GM12878 (cell line): ENCODE data around the gene SYNGR3. TPM values are rescaled to one million over a fixed set of nuclear protein-coding genes. Genes with fewer than 3 reads are reported as not detected.

Experiments
- ATAC-seq: fragments of 200-7000 bp; cut with Tn5 transposase; 3 replicates; pipeline ENCODE4 v1.9.1; 2020; ENCODE audit warnings: mild to moderate bottlenecking, moderate library complexity
- BruUV-seq: library from RNA; stranded (reverse); fragments of 400-500 nt; replicated peaks from 2 replicates; lab custom pipeline; 2021; lab: Mats Ljungman, UMichigan
- CTCF ChIA-PET: fragments of 300-600 bp; sonication (Branson Sonifier 250); formaldehyde crosslinking; extraction: SDS; loops from one replicate; lab custom pipeline; 2021; ENCODE audit warnings: inconsistent platforms; lab: Yijun Ruan, JAX
- POLR2A ChIA-PET: fragments of 350-600 bp; formaldehyde crosslinking; extraction: SDS; loops from one replicate; lab custom pipeline; 2021; ENCODE audit warnings: inconsistent platforms; lab: Charles Lee
- RAD21 ChIA-PET: fragments of 300-600 bp; sonication (Branson Sonifier 250); formaldehyde crosslinking; loops from one replicate; lab custom pipeline; 2023; ENCODE audit warnings: antibody characterized with exemption; ENCODE audit not compliant: unreplicated experiment; lab: Charles Lee
- SMC1A ChIA-PET: fragments of 300-600 bp; sonication (Branson Sonifier 250); formaldehyde crosslinking; loops from one replicate; lab custom pipeline; 2023; ENCODE audit not compliant: unreplicated experiment, uncharacterized antibody; lab: Charles Lee
- DNase-seq: peaks from one replicate; pipeline ENCODE4 v3.0.0-alpha.2; 2011; ENCODE audit warnings: low read depth, low spot score
- FAIRE-seq: peaks from 3 replicates; lab custom pipeline; 2011; peaks lifted over from hg19 to GRCh38; lab: Jason Lieb, UNC
- H2AFZ ChIP-seq: 2 replicates; pipeline ENCODE4 v1.6.0; 2011; ENCODE audit warnings: low read depth, low read length, control low read depth; ENCODE audit not compliant: control insufficient read depth
- H3K27ac ChIP-seq: 2 replicates; pipeline ENCODE4 v1.5.1; 2011; ENCODE audit warnings: control low read depth; ENCODE audit not compliant: control insufficient read depth, insufficient read depth
- H3K27me3 ChIP-seq, 2 experiments: replicated peaks in 1 of 2; 2 replicates each; pipeline versions ENCODE4 v1.6.0 to v1.6.1; 2011; ENCODE audit warnings: low read length in 1 of 2; ENCODE audit not compliant: control insufficient read depth in 2 of 2, insufficient read depth in 2 of 2
- H3K36me3 ChIP-seq, 2 experiments: 2 replicates each; pipeline ENCODE4 v1.5.1; 2011; ENCODE audit warnings: low read length in 1 of 2; ENCODE audit not compliant: control insufficient read depth in 2 of 2, insufficient read depth in 2 of 2
- H3K4me1 ChIP-seq: 2 replicates; pipeline ENCODE4 v1.6.1; 2011; ENCODE audit warnings: mild to moderate bottlenecking, low read length, moderate library complexity, mixed read lengths; ENCODE audit not compliant: control insufficient read depth, insufficient read depth
- H3K4me2 ChIP-seq: 2 replicates; pipeline ENCODE4 v1.6.0; 2011; ENCODE audit warnings: control low read depth; ENCODE audit not compliant: control insufficient read depth, insufficient read depth
- H3K4me3 ChIP-seq: fragments of 200-600 bp; sonication (generic); 2 replicates; pipeline ENCODE4 v1.5.1; 2016
- H3K79me2 ChIP-seq: 2 replicates; pipeline ENCODE4 v1.6.0; 2011; ENCODE audit warnings: low read length; ENCODE audit not compliant: control insufficient read depth, insufficient read depth
- H3K9ac ChIP-seq: 2 replicates; pipeline ENCODE4 v1.8.0; 2011; ENCODE audit warnings: low read length, control low read depth, mixed read lengths; ENCODE audit not compliant: control insufficient read depth, insufficient read depth
- H3K9me3 ChIP-seq: replicated peaks from 3 replicates; pipeline ENCODE4 v1.5.1; 2011; ENCODE audit warnings: mild to moderate bottlenecking, low read length; ENCODE audit not compliant: control insufficient read depth, insufficient read depth
- H4K20me1 ChIP-seq: 2 replicates; pipeline ENCODE4 v1.6.0; 2011; ENCODE audit not compliant: control insufficient read depth, insufficient read depth
- BCL11A ChIP-seq: IDR thresholded peaks from 2 replicates; pipeline ENCODE4 v1.6.1; 2011; ENCODE audit warnings: low read depth, low read length
- NFYB ChIP-seq: IDR thresholded peaks from 2 replicates; pipeline ENCODE4 v1.6.1; 2011; ENCODE audit warnings: low read depth, mild to moderate bottlenecking, low read length, improper control_type of control experiment, moderate library complexity; ENCODE audit not compliant: insufficient read depth
- POLR2A ChIP-seq: IDR thresholded peaks from 2 replicates; pipeline ENCODE4 v1.6.1; 2011; ENCODE audit warnings: low read depth, mild to moderate bottlenecking, low read length
- RBBP5 ChIP-seq: fragments of 200-600 bp; sonication (generic); conservative IDR thresholded peaks from 2 replicates; pipeline ENCODE4 v1.6.1; 2016
- SIX5 ChIP-seq: IDR thresholded peaks from 2 replicates; pipeline ENCODE4 v1.6.1; 2011; ENCODE audit warnings: mild to moderate bottlenecking, low read depth, low read length, moderate library complexity; ENCODE audit not compliant: severe bottlenecking
- ZBED1 ChIP-seq: IDR thresholded peaks from 2 replicates; pipeline ENCODE4 v1.6.1; 2016; ENCODE audit warnings: borderline replicate concordance
- ZNF24 ChIP-seq: fragments of 450-650 bp; IDR thresholded peaks from 2 replicates; pipeline ENCODE4 v1.6.1; 2017; ENCODE audit warnings: antibody characterized with exemption, mild to moderate bottlenecking
- WGBS: methylation state at CpG from one replicate; pipeline ENCODE4 v1.1.6; 2016; ENCODE audit warnings: low lambda C conversion rate; ENCODE audit not compliant: insufficient replicate concordance, insufficient coverage; ENCODE audit errors: missing lambda C conversion rate; 5-methylcytosine and 5-hydroxymethylcytosine counted together
- in situ Hi-C: fragments of 300-500 bp; cut with MboI; formaldehyde crosslinking; loops from 9 replicates; pipeline ENCODE4 v1.14.3; 2018; ENCODE audit warnings: mixed read lengths
- intact Hi-C: fragments of 100-400 bp; cut with micrococcal nuclease; formaldehyde crosslinking; loops from one replicate; pipeline ENCODE4 v1.14.2; 2022; ENCODE audit not compliant: unreplicated experiment
- polyA plus RNA-seq, 11 experiments: library from polyadenylated mRNA; depleted of rRNA in 4 of 11; unstranded in 6 of 11; stranded (reverse) in 5 of 11; fragments of >200 nt; fragmentation: Nextera tagmentation in 4 of 11; fragmentation: Illumina TruSeq in 1 of 11; extraction: Ambion mirVana in 4 of 11; extraction: Trizol in 1 of 11; gene quantifications; 1 replicate in 1 of 11; 2 replicates in 10 of 11; pipeline versions ENCODE4 v1.2.1 to v1.2.3, GENCODE V29; 2011 to 2016; ENCODE audit warnings: inconsistent platforms in 2 of 11, missing spikeins in 2 of 11, low read depth in 1 of 11
- total RNA-seq, 4 experiments: library from RNA; depleted of rRNA in 3 of 4; stranded (reverse); fragments of >200 nt in 3 of 4; fragmentation: Illumina TruSeq in 1 of 4; extraction: Trizol in 1 of 4; gene quantifications; 2 replicates each; pipeline versions ENCODE4 v1.2.1 to v1.2.3, GENCODE V29; 2013 to 2021
- TF ChIP-seq, protein P1 (sequence below): fragments of 450-650 bp; formaldehyde crosslinking; IDR thresholded peaks from 2 replicates; pipeline ENCODE4 v1.4.0; 2022; ENCODE audit warnings: mild to moderate bottlenecking, moderate library complexity
- TF ChIP-seq, protein P2 (sequence below): fragments of 450-650 bp; IDR thresholded peaks from 2 replicates; pipeline ENCODE4 v1.6.1; 2014; ENCODE audit warnings: mild to moderate bottlenecking
- TF ChIP-seq, protein P3 (sequence below): IDR thresholded peaks from 2 replicates; pipeline ENCODE4 v1.6.1; 2011; ENCODE audit warnings: borderline replicate concordance, low read depth, mild to moderate bottlenecking, moderate library complexity, mixed read lengths, low read length; ENCODE audit not compliant: insufficient read depth; ENCODE audit errors: extremely low read length

SYNGR3 gene
- total and polyA plus RNA-seq, 10 of the 15 experiments (the other 5 are each of a cell fraction or from before 2014, with no cell fraction given): 1.2 to 18.1 (median 6.6) TPM

- no peak overlapping the region for H3K9ac ChIP-seq
- 95% methylated on average over 28 of the region's 28 CpGs for WGBS
- intact Hi-C loops: no loop called here
Measured at GRCh38 chr16:1999866-2000514, 10.2 kb downstream of the SYNGR3 start.

GRCh38 chr16:2001035-2001434, 11.3 kb downstream of the SYNGR3 start:
- BruUV-seq: no TSS peak
- H3K9me3 ChIP-seq: no peaks in the 10 kb centered on the region
- no peak overlapping the region for H3K9ac ChIP-seq
- H3K4me3 ChIP-seq: no peak overlapping the region
- ChIA-PET SMC1A (no interaction called here), CTCF (interaction anchor here (0.9 to 1.4 kb wide), 2 partner anchors 15 to 35 kb away, joined by 3 to 4 read pairs; no protein-coding TSS in a partner anchor), RAD21 (interaction anchor here (0.6 kb wide), 1 partner anchor 20 kb away, joined by 4 read pairs; no protein-coding TSS in a partner anchor), POLR2A (no interaction called here)
- in situ Hi-C loops: no loop called here
- 91% methylated on average over 17 of the region's 19 CpGs for WGBS
- no peak overlapping the region for H3K27ac ChIP-seq
- H3K4me2 ChIP-seq: no peak overlapping the region
- FAIRE-seq (no peak), DNase-seq (no peak), ATAC-seq (no peak)
- no peak overlapping the region for H2AFZ ChIP-seq
- intact Hi-C loops: no loop called here
- peaks cover 6% of the 10 kb centered on the region for H4K20me1 ChIP-seq
- peaks cover 7% of the 10 kb centered on the region for H3K4me1 ChIP-seq
- peaks cover 3 to 50% of the 10 kb centered on the region in 2 experiments for H3K36me3 ChIP-seq
- H3K27me3 ChIP-seq: no peaks in the 10 kb centered on the region
- H3K79me2 ChIP-seq: peaks cover 22% of the 10 kb centered on the region
- TF ChIP-seq BCL11A (no peak), ZNF24 (no peak), RBBP5 (no peak), NFYB (no peak), SIX5 (no peak)
- TF ChIP-seq, protein P1, sequence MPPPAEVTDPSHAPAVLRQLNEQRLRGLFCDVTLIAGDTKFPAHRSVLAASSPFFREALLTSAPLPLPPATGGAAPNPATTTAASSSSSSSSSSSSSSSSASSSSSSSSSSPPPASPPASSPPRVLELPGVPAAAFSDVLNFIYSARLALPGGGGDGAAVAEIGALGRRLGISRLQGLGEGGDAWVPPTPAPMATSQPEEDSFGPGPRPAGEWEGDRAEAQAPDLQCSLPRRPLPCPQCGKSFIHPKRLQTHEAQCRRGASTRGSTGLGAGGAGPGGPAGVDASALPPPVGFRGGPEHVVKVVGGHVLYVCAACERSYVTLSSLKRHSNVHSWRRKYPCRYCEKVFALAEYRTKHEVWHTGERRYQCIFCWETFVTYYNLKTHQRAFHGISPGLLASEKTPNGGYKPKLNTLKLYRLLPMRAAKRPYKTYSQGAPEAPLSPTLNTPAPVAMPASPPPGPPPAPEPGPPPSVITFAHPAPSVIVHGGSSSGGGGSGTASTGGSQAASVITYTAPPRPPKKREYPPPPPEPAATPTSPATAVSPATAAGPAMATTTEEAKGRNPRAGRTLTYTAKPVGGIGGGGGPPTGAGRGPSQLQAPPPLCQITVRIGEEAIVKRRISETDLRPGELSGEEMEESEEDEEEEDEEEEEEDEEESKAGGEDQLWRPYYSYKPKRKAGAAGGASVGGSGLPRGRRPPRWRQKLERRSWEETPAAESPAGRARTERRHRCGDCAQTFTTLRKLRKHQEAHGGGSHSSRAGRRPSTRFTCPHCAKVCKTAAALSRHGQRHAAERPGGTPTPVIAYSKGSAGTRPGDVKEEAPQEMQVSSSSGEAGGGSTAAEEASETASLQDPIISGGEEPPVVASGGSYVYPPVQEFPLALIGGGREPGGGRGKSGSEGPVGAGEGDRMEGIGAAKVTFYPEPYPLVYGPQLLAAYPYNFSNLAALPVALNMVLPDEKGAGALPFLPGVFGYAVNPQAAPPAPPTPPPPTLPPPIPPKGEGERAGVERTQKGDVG: no peak
- TF ChIP-seq, protein P2, sequence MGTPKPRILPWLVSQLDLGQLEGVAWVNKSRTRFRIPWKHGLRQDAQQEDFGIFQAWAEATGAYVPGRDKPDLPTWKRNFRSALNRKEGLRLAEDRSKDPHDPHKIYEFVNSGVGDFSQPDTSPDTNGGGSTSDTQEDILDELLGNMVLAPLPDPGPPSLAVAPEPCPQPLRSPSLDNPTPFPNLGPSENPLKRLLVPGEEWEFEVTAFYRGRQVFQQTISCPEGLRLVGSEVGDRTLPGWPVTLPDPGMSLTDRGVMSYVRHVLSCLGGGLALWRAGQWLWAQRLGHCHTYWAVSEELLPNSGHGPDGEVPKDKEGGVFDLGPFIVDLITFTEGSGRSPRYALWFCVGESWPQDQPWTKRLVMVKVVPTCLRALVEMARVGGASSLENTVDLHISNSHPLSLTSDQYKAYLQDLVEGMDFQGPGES: no peak
- TF ChIP-seq, protein P3, sequence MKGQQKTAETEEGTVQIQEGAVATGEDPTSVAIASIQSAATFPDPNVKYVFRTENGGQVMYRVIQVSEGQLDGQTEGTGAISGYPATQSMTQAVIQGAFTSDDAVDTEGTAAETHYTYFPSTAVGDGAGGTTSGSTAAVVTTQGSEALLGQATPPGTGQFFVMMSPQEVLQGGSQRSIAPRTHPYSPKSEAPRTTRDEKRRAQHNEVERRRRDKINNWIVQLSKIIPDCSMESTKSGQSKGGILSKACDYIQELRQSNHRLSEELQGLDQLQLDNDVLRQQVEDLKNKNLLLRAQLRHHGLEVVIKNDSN: no peak

More at GRCh38 chr16:1999866-2000514, 10.2 kb downstream of the SYNGR3 start:
- peaks cover 3 to 46% of the 10 kb centered on the region in 2 experiments for H3K36me3 ChIP-seq
- no peaks in the 10 kb centered on the region for H3K9me3 ChIP-seq
- no peak overlapping the region for H2AFZ ChIP-seq
- SMC1A ChIA-PET: no interaction called here
- CTCF ChIA-PET: interaction anchor here (1.4 kb wide), 1 partner anchor 34 kb away, joined by 4 read pairs; no protein-coding TSS in a partner anchor
- DNase-seq (no peak), FAIRE-seq (no peak), ATAC-seq (no peak)
- peaks cover 7% of the 10 kb centered on the region for H3K4me1 ChIP-seq
- H3K27ac ChIP-seq: no peak overlapping the region
- BruUV-seq: no TSS peak
- POLR2A ChIA-PET: interaction anchor here (0.5 kb wide), 1 partner anchor 161 kb away, joined by 3 read pairs; no protein-coding TSS in a partner anchor
- RAD21 ChIA-PET: interaction anchor here (0.5 kb wide), 1 partner anchor 450 kb away, joined by 3 read pairs; no protein-coding TSS in a partner anchor
- no peak overlapping the region for H3K4me3 ChIP-seq
- H3K79me2 ChIP-seq: peaks cover 13% of the 10 kb centered on the region
- H3K27me3 ChIP-seq: no peaks in the 10 kb centered on the region
- in situ Hi-C loops: no loop called here
- H3K4me2 ChIP-seq: no peak overlapping the region
- peak; percentile 24; the same call in 1 of the 2 replicates for TF ChIP-seq POLR2A
- no peak for TF ChIP-seq ZBED1
- H4K20me1 ChIP-seq: peaks cover 6% of the 10 kb centered on the region
